ENCODE measurements around the gene FNDC7.

The FNDC7 gene

DNA sequence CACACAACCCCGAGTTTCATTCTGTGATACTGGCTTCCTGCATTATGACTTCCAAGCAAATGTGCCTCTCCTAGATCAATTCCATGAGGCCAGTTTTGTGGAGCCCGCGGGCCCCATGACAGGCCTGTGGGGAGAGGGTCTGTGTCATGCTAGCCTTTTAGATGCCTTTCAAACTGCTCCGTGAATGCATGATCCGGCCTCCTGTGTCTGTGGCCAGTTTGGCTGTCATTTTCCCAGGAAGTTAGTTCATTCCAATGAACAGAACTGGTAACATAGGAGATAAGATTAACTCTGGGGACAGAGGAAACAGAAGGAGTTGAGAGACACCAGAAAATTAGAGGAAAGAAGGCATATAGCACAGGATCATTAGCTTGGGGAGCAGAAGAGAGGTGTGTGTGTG, 3.2 kb downstream of the FNDC7 start:
- Histone ChIP-seq H3K9me3 (no peaks in the 10 kb centered on the region), H3K27ac (no peak overlapping the region), H3K4me3 (ENCODE audit: low read depth in 1 of 2, low read length in 1 of 2) (no peak overlapping the region), H3K4me1 (ENCODE audit: control insufficient read depth in 1 of 2, insufficient read depth in 1 of 2, low read depth in 1 of 2, low read length in 1 of 2) (no peaks in the 10 kb centered on the region), H3K27me3 (peaks cover 3% of the 10 kb centered on the region), H3K36me3 (no peaks in the 10 kb centered on the region)
- TF ChIP-seq, protein P1, sequence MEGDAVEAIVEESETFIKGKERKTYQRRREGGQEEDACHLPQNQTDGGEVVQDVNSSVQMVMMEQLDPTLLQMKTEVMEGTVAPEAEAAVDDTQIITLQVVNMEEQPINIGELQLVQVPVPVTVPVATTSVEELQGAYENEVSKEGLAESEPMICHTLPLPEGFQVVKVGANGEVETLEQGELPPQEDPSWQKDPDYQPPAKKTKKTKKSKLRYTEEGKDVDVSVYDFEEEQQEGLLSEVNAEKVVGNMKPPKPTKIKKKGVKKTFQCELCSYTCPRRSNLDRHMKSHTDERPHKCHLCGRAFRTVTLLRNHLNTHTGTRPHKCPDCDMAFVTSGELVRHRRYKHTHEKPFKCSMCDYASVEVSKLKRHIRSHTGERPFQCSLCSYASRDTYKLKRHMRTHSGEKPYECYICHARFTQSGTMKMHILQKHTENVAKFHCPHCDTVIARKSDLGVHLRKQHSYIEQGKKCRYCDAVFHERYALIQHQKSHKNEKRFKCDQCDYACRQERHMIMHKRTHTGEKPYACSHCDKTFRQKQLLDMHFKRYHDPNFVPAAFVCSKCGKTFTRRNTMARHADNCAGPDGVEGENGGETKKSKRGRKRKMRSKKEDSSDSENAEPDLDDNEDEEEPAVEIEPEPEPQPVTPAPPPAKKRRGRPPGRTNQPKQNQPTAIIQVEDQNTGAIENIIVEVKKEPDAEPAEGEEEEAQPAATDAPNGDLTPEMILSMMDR (IDR thresholded peaks at IDR 0.05): no peak

DNA sequence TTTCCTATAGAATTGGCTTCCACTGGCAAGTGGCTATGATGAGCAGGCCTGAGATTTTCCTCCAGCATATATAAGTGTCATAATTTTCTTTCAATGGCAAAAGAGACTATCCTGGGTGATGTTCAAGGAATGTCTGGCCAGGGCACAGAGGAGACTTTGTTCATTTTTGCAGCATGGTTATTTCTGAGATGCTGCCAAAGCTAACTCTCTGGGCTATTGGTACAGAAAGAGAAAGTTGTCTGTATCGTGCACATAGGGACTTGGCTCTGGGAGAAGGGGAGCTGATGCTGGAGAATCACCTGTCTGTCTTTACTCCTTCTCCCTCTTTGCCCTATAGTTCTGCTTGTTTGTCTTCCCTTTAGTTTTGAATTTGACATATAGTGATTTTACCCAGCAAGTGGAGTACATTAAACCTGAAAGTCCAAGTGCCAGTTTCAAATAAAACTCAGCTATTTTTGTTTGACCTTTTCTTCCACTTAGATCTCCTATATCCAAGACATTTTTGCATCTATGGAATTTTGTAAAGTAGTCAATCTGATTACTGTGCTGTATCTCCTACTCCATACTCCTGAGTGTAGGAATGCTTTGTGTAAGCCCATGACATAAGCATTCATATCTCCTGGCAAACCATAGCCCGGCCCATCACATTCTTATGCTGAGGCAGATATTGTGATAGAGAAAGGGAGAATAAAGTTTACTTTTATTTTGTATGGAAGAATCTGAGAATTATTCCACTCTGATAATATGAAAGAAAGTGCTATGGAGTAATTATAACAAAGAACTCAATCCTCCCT, 3.9 kb downstream of the FNDC7 start:
- Histone ChIP-seq H3K9me3 (no peaks in the 10 kb centered on the region), H3K4me3 (ENCODE audit: low read depth in 1 of 2, low read length in 1 of 2) (no peak overlapping the region), H3K4me1 (ENCODE audit: control insufficient read depth in 1 of 2, insufficient read depth in 1 of 2, low read depth in 1 of 2, low read length in 1 of 2) (no peaks in the 10 kb centered on the region), H3K27ac (no peak overlapping the region), H3K27me3 (peaks cover 3% of the 10 kb centered on the region), H3K36me3 (no peaks in the 10 kb centered on the region)
- TF ChIP-seq, protein P1 (IDR thresholded peaks at IDR 0.05): no peak

DNA sequence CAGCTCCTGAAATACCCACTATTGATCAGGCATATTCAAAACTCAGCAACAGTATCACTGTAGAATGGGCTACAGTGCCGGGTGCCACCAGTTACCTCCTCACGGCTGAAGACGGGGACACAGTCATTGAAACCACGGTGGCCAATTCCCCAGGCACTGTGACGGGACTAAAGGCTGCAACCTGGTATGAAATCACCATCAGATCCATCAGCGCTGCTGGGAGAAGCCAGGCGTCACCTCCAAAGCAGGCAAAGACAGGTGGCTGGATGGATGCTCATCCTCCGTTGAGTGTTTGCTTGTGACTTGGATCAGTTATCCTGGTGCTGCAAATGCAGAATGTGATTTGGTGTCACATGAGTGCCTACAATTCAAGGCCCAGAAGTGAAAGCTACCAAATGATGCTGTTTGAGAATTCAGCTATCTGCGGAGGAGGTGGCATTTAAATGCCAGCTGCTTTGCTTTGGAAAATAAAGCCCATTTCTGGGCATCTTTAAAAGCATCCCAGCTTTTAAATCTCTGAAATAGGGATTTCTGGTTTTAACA, 5.1 kb downstream of the FNDC7 start:
- Histone ChIP-seq H3K4me1 (ENCODE audit: control insufficient read depth in 1 of 2, insufficient read depth in 1 of 2, low read depth in 1 of 2, low read length in 1 of 2) (no peaks in the 10 kb centered on the region), H3K9me3 (no peaks in the 10 kb centered on the region), H3K27me3 (peaks cover 3% of the 10 kb centered on the region), H3K27ac (no peak overlapping the region), H3K36me3 (no peaks in the 10 kb centered on the region), H3K4me3 (ENCODE audit: low read depth in 1 of 2, low read length in 1 of 2) (no peak overlapping the region)
- TF ChIP-seq, protein P1 (IDR thresholded peaks at IDR 0.05): no peak

DNA sequence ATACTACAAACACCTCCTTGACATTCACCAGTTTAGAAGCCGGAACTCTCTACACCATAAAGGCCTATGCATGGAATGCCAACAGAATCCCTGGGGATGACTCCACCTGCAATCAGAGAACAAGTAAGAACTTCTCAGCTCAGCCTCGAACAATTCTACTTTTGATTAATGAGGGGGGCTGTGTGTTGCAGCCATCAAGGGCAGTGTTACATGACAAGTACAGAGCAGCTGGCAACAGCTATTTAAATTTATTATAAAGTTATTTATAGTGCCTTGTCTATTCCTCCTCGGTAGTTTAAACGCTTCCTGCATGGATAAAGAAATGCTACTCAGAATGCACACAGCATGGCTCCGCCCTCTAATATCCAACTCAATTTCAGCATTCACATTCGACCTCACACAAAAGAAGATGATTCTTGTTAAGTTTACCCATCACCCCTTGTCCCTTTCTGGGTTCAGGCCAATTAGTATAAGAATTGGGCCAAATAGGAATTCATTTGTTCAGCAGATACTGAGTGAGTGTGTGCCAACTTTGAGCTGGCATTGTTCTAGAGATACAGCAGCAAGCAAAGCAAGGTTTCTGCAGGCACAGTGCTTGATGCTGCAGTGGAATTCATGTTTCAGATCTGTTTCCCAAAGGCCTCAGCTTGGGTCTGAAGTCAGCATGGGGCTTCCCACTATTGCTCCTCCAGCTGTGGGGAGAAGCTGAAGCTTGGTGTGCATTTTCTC, 6.4 kb downstream of the FNDC7 start:
- Histone ChIP-seq H3K9me3 (no peaks in the 10 kb centered on the region), H3K27me3 (no peaks in the 10 kb centered on the region), H3K4me3 (ENCODE audit: low read depth in 1 of 2, low read length in 1 of 2) (no peak overlapping the region), H3K4me1 (ENCODE audit: control insufficient read depth in 1 of 2, insufficient read depth in 1 of 2, low read depth in 1 of 2, low read length in 1 of 2) (no peaks in the 10 kb centered on the region), H3K36me3 (no peaks in the 10 kb centered on the region), H3K27ac (no peak overlapping the region)
- TF ChIP-seq, protein P1 (IDR thresholded peaks at IDR 0.05): no peak

DNA sequence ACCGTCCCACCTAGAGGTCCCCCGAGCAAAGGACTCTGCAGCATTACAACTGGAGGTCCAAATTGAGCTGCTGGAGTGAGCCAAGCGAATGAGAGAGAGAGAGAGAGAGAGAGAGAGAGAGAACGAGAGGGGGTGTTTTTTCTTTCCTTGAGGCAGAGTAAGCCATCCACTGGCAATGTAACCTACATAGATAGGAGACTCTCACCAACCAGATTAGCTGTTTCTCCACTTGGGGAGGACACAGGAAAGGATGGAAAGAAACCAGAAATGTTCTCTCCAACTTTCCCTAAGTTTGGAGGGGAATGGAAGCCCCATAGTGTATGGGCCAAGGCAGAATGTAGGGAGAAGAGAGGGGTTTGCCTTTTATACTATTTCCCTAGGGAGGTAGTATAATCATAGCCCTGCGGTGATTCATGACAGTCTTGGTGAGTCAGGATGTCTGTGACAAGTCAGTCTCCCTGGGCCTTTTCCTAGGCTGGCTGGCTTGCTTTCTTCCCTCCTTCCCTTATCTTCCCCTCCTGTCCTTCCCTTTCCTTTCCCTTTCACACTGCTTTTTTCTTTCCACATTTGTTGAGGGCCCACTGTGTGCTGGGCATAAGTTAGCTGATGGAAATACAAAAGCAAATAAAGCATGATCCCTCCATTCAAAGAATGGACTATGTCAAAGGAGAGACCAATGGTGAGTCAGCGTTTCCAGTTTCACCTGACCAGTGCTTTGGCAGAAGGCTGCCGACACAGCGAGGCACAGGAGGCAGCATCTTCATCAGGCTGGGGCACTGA, 7.1 kb downstream of the FNDC7 start:
- Histone ChIP-seq H3K4me1 (ENCODE audit: control insufficient read depth in 1 of 2, insufficient read depth in 1 of 2, low read depth in 1 of 2, low read length in 1 of 2) (no peaks in the 10 kb centered on the region), H3K9me3 (no peaks in the 10 kb centered on the region), H3K27ac (no peak overlapping the region), H3K36me3 (no peaks in the 10 kb centered on the region), H3K4me3 (ENCODE audit: low read depth in 1 of 2, low read length in 1 of 2) (no peak overlapping the region), H3K27me3 (no peaks in the 10 kb centered on the region)
- TF ChIP-seq, protein P1 (IDR thresholded peaks at IDR 0.05): no peak
